Activated CD4-positive, alpha-beta T cell treated with anti-CD3 and anti-CD28 coated beads, Interleukin-2, Interleukin-4, amounts not matched to agents 100 ng/mL and 50 ng/mL, durations not matched to agents 16 hours and 8 hours (primary cell): Measurements from ENCODE around the gene EHMT1.
"Not testable (repeated sequence)": the region's sequence is repeated elsewhere in the genome, so short reads cannot be mapped to it uniquely, and the experiment has no call there.

Source experiments
- DNase-seq: peaks from one replicate; pipeline ENCODE4 v3.0.0-alpha.2; 2020; ENCODE audit warnings: low spot score

EHMT1 gene

GRCh38 chr9:137873858-137874362, 255.1 kb downstream of the EHMT1 start:
- no peak for DNase-seq

DNA sequence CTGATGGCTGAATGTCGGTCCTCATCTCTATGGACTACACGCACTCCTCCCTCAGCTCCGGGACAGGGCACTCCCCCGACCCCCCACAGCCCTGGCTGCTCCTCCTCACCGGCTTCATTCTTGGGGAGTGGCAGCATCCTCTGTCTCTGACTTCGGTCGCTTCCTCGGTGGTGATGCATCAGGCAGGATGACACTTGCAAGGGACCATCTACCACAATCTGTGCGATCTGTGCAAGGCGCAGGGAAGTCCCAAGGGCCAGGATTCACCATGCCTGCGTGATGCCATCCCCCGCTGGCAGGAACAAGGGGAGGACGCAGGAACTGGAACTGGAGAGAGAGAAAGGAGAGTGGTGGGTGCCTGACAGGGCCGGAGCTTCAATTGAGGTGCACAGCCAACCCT, 256.5 kb downstream of the EHMT1 start:
- no peak for DNase-seq

DNA sequence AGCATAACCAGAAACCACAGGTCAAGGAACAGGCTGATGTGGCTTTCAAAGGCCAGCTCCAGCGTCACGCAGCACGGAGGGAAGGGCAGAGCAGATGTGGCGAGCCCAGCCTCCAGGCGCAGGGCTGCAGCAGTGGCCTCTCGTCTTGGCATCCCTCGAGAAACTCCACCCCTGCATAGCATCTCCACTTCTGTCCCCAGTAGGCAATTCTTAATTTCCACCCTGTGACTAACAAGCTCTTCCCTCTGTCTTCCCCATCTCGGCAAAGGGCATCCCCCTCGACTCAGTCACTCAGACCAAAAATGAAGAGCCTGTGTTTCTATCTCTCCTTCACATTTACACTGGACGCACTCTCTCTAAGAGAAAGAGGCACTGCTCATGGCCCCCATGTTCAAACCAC, 257.0 kb downstream of the EHMT1 start:
- no peak for DNase-seq

GRCh38 chr9:137876269-137876668, 257.5 kb downstream of the EHMT1 start:
- DNase-seq: no peak

DNA sequence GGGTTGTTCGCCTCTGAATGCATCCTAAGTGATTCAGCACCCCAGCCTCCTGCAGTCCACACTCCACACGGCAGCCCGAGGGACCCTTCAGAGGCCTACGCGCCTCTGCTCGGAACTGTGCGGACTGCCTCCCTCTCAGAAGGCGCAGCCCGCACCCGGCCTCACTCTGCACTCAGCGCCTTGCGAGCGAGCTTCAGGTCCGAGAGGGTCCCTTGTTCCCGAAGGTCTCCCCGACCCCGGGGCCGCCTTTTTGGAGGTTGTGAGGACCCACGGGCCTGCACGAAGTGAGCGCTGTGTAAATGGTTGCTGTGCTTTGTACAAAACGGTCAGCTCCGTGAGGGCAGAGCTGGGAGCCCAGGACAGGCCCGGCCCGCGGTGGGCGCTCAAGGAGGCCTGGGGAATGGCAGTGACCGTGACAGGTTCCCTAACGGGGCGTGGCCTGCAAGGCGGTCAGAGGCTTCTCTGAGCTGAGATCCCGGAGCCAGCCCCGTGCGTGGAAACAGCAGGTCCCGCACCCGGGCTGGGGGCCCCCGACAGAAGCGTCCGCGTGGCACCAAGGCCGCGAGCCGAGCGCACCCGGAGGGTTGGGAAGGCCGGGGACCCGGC, 258.1 kb downstream of the EHMT1 start:
- DNase-seq: no peak

- DNase-seq: not testable (repeated sequence)
Observed at GRCh38 chr9:137877506-137878122, 258.8 kb downstream of the EHMT1 start, which contains the start of gene CACNA1B. Gene CACNA1B (plus strand): TSS chr9:137877782. CDS start chr9:137877934, 152 bp downstream.

GRCh38 chr9:137878146-137878941, 259.5 kb downstream of the EHMT1 start:
- no peak for DNase-seq

- no peak for DNase-seq
Observed at GRCh38 chr9:137879052-137879451, 260.2 kb downstream of the EHMT1 start.

- no peak for DNase-seq
Observed at GRCh38 chr9:137879566-137880150, 260.9 kb downstream of the EHMT1 start.

DNA sequence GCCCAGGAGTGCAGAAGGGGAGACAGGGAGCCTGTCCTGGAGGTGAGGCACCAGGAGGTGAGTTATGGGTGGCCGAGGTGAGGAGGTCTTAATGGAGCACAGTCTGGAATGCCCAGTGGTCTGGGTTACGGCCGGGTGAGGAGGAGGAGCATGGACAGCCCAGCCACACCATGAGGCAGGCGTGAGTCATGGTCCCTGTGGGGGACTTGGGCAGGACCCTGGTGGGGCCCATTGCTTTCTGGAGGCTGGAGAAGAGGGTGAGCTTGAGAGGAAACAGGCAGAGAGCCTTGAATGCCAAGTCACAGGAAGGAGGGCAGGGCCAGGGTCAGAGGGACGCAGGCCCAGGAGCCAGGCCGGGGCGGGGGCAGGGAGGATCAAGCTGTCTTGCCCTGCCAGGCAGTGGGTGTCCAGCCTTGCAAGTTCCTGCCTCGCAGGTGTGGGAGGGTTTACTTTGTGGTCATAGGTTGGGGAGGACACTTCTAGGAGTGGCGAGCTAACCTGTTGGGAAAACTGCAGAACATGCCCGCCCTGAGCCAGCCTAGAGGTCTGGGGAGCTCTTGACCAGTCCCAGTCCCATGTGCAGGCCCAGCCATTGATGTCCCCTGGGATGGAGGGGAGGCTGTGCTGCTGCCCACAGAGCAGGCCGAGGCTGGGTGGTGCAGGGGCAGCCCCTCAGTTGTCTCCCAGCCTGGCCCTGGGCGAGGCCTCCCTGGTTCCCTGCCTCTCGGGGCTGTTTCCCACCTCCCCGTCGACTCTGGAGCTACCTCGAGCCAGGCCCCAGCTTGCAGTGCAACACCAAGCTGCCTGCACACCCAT, 261.6 kb downstream of the EHMT1 start:
- no peak for DNase-seq

DNA sequence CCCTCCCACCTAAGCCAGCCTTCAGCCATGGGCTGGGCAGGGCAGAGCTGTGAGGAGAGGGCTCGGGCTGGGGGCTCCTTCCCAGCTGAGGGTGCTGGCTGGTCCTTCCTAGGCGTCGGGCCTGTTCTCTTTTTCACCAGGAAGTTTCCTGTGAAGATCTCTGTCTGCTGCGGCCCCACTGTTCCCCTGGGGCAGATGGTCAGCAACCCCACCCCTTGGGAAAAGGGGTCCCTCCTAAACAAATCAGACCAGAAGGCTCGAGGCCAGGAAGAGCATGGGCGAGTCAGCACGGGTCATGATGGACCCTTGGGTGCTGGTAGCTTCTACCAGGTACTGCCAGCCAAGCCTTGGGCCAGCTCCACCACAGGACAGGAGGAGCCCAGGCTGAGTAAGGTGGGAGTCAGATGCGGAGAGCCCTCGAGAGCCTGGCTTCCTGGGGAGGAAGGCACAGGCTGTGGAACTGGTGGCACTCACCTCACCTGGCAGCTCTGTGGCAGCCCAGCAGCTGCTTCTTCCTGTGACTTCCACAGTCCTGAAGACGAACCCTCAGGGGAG, 262.2 kb downstream of the EHMT1 start:
- DNase-seq: no peak

- no peak for DNase-seq
Observed at GRCh38 chr9:137881591-137882505, 263.0 kb downstream of the EHMT1 start.

GRCh38 chr9:137882506-137882821, 263.7 kb downstream of the EHMT1 start:
- no peak for DNase-seq

DNA sequence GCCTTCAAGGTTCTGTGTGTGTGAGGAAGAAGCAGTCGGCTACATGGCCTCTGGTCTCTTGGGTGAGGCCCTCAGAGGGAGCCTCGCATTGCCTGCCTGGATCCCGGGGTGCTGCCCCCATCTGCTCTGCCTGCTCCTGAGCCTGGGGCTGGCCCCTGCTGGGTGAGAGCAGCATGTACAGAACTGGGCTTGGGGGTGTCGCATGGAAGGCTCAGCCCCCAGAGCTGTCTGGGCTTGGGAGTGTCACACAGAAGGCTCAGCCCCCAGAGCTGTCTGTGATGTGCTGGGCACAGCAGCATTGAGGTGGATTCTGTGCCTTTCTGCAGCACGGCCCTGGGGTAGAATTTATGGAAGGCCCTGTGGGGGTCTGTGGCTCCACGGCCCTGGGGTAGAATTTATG, 265.2 kb downstream of the EHMT1 start:
- not testable (repeated sequence) for DNase-seq

- not testable (repeated sequence) for DNase-seq
Observed at GRCh38 chr9:137884547-137884946, 265.7 kb downstream of the EHMT1 start.

DNA sequence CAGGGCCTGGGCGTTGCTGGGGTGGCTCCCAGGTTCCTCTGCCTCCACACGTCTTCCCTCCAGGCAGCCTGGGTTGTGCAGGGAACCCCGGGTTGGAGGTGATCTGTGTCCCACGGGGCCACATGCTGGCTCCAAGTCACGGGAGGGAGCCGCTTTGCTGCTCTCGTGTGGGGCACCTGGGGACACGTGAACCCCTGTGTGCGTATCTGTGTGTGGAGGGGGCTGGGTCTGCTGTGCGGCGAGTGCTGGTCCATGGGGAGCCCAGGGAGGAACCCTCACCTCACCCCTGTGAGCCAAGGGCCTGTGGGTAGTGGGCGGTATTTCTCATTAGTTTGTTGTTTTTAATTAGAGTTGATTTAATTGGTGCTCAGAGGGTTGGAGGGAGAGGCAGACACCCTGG, 266.3 kb downstream of the EHMT1 start:
- DNase-seq: not testable (repeated sequence)
